DND-41 (cell line): Measurements from ENCODE around the gene BST1.

ENCODE experiments used
- ATAC-seq: fragments of 200-7000 bp; cut with Tn5 transposase; 3 replicates; pipeline ENCODE4 v1.9.1; 2021; ENCODE audit warnings: low read depth; ENCODE audit not compliant: insufficient read depth
- DNase-seq: peaks from one replicate; pipeline ENCODE4 v3.0.0-alpha.2; 2020
- H2AFZ ChIP-seq: 2 replicates; pipeline ENCODE4 v1.6.0; 2012; ENCODE audit warnings: low read depth, low read length
- H3K27ac ChIP-seq: 2 replicates; pipeline ENCODE4 v1.5.1; 2012; ENCODE audit warnings: low read length, inconsistent platforms
- H3K27me3 ChIP-seq: fragments of 200-600 bp; sonication (generic); 2 replicates; pipeline ENCODE4 v1.6.0; 2012; ENCODE audit warnings: low read length, mild to moderate bottlenecking, inconsistent platforms; ENCODE audit not compliant: insufficient read depth, poor library complexity
- H3K36me3 ChIP-seq: 2 replicates; pipeline ENCODE4 v1.5.1; 2012; ENCODE audit warnings: low read length, inconsistent platforms; ENCODE audit not compliant: insufficient read depth
- H3K4me1 ChIP-seq: 2 replicates; pipeline ENCODE4 v1.5.1; 2012; ENCODE audit warnings: mild to moderate bottlenecking, low read length; ENCODE audit not compliant: insufficient read depth
- H3K4me2 ChIP-seq: 2 replicates; pipeline ENCODE4 v1.6.0; 2012; ENCODE audit warnings: mild to moderate bottlenecking, moderate library complexity, low read length, inconsistent platforms; ENCODE audit not compliant: insufficient read depth
- H3K4me3 ChIP-seq, 2 experiments: fragments of 200-600 bp in 1 of 2; shearing (Covaris generic) in 1 of 2; 2 replicates each; pipeline ENCODE4 v1.5.1; 2012 to 2016; ENCODE audit warnings: inconsistent platforms in 2 of 2, low read length in 2 of 2, mild to moderate bottlenecking in 2 of 2, low read depth in 1 of 2, moderate library complexity in 1 of 2
- H3K79me2 ChIP-seq: 2 replicates; pipeline ENCODE4 v1.6.0; 2012; ENCODE audit warnings: low read length, inconsistent platforms; ENCODE audit not compliant: insufficient read depth
- H3K9ac ChIP-seq: 2 replicates; pipeline ENCODE4 v1.6.0; 2012; ENCODE audit warnings: low read depth, mild to moderate bottlenecking, inconsistent platforms, low read length, moderate library complexity
- H3K9me3 ChIP-seq: 2 replicates; pipeline ENCODE4 v1.5.1; 2012; ENCODE audit warnings: low read length, moderate library complexity, mild to moderate bottlenecking, inconsistent platforms; ENCODE audit not compliant: insufficient read depth, severe bottlenecking
- H4K20me1 ChIP-seq: 2 replicates; pipeline ENCODE4 v1.6.0; 2012; ENCODE audit warnings: low read length; ENCODE audit not compliant: insufficient read depth
- CTCF ChIP-seq: IDR thresholded peaks from 2 replicates; pipeline ENCODE4 v1.5.1; 2012; ENCODE audit warnings: borderline replicate concordance, low read length, moderate library complexity, mild to moderate bottlenecking; ENCODE audit not compliant: poor library complexity, severe bottlenecking; ENCODE audit errors: extremely low read depth
- EZH2 ChIP-seq: IDR thresholded peaks from 3 replicates; pipeline ENCODE4 v1.6.1; 2012; ENCODE audit warnings: borderline replicate concordance, low read depth, mild to moderate bottlenecking, moderate library complexity, low read length, inconsistent platforms; ENCODE audit not compliant: severe bottlenecking

Gene BST1

GRCh38 chr4:15714646-15715435 is 12.0 kb downstream of the BST1 start:
- Histone ChIP-seq H3K4me2 (no peak overlapping the region), H3K4me1 (no peaks in the 10 kb centered on the region), H3K4me3 (no peak overlapping the region), H3K27me3 (no peaks in the 10 kb centered on the region), H3K27ac (no peak overlapping the region), H3K9me3 (no peaks in the 10 kb centered on the region), H3K79me2 (no peaks in the 10 kb centered on the region), H3K36me3 (no peaks in the 10 kb centered on the region), H4K20me1 (no peaks in the 10 kb centered on the region), H3K9ac (no peak overlapping the region), H2AFZ (no peak overlapping the region)
- TF ChIP-seq EZH2 = no peak
- TF ChIP-seq CTCF = no peak
- ATAC-seq (no peak), DNase-seq (no peak)

- TF ChIP-seq CTCF (no peak), EZH2 (no peak)
These were observed 13.2 kb downstream of the BST1 start for GRCh38 chr4:15716115-15716514.

GRCh38 chr4:15717086-15717485 is 14.2 kb downstream of the BST1 start:
- H3K27me3 ChIP-seq = no peaks in the 10 kb centered on the region
- no peak for ATAC-seq
- no peak overlapping the region for H3K27ac ChIP-seq
- H3K4me3 ChIP-seq = no peak overlapping the region
- no peak for DNase-seq
- no peaks in the 10 kb centered on the region for H3K36me3 ChIP-seq
- H3K9me3 ChIP-seq = no peaks in the 10 kb centered on the region
- H2AFZ ChIP-seq = no peak overlapping the region
- H3K9ac ChIP-seq = no peak overlapping the region
- H3K4me1 ChIP-seq = no peaks in the 10 kb centered on the region
- no peaks in the 10 kb centered on the region for H4K20me1 ChIP-seq
- H3K79me2 ChIP-seq = no peaks in the 10 kb centered on the region
- H3K4me2 ChIP-seq = no peak overlapping the region
- TF ChIP-seq CTCF = no peak
- TF ChIP-seq EZH2 = no peak

More at GRCh38 chr4:15716115-15716514, 13.2 kb downstream of the BST1 start:
- H3K4me3 ChIP-seq = no peak overlapping the region
- H3K79me2 ChIP-seq = no peaks in the 10 kb centered on the region
- H2AFZ ChIP-seq = no peak overlapping the region
- no peak overlapping the region for H3K27ac ChIP-seq
- H3K4me2 ChIP-seq = no peak overlapping the region
- ATAC-seq (no peak), DNase-seq (no peak)
- no peak overlapping the region for H3K9ac ChIP-seq
- H3K27me3 ChIP-seq = no peaks in the 10 kb centered on the region
- no peaks in the 10 kb centered on the region for H3K4me1 ChIP-seq
- H3K36me3 ChIP-seq = no peaks in the 10 kb centered on the region
- no peaks in the 10 kb centered on the region for H3K9me3 ChIP-seq
- no peaks in the 10 kb centered on the region for H4K20me1 ChIP-seq
